A673 (cell line): Measurements from ENCODE around the gene CTNNBL1.

Experiments used
- CTCF ChIP-seq: fragments of 300-800, 200-600 bp; sonication (generic); conservative IDR thresholded peaks from 2 replicates; pipeline ENCODE4 v1.5.1; 2017; ENCODE audit warnings: low read depth, mild to moderate bottlenecking, antibody characterized with exemption, low read length, moderate library complexity, mixed read lengths
- EZH2 ChIP-seq: fragments of 200-600 bp; sonication (generic); IDR thresholded peaks from 2 replicates; pipeline ENCODE4 v1.6.1; 2017; ENCODE audit warnings: borderline replicate concordance, low read depth, mild to moderate bottlenecking, mixed read lengths, antibody characterized with exemption, low read length; ENCODE audit not compliant: poor library complexity, severe bottlenecking

GRCh38 chr20:37726971-37727956, 33.4 kb downstream of the CTNNBL1 start:
- TF ChIP-seq CTCF (no peak), EZH2 (no peak)
